T-helper 1 cell treated with Interleukin-12 subunit alpha and Interleukin-12 subunit beta and Interleukin-4 antibody, amounts not matched to agents 30 μg/mL and 1 μg/mL, for 36 hours (primary cell): ENCODE data around the gene TTC28.
"Not testable (repeated sequence)": the region's sequence is repeated elsewhere in the genome, so short reads cannot be mapped to it uniquely, and the experiment has no call there.

Experiments
- H3K27ac Mint-ChIP-seq: one replicate; pipeline ENCODE4 v1.8.0; 2021; ENCODE audit warnings: mild to moderate bottlenecking, mixed read lengths
- H3K27me3 Mint-ChIP-seq: one replicate; pipeline ENCODE4 v1.8.0; 2021; ENCODE audit warnings: low read depth, mixed read lengths
- H3K36me3 Mint-ChIP-seq: one replicate; pipeline ENCODE4 v1.8.0; 2021; ENCODE audit warnings: low read depth, mixed read lengths
- H3K4me1 Mint-ChIP-seq: one replicate; pipeline ENCODE4 v1.8.0; 2021; ENCODE audit warnings: low read depth, mixed read lengths
- H3K4me3 Mint-ChIP-seq: one replicate; pipeline ENCODE4 v1.8.0; 2021; ENCODE audit warnings: mild to moderate bottlenecking, moderate library complexity, mixed read lengths
- H3K9me3 Mint-ChIP-seq: one replicate; pipeline ENCODE4 v1.8.0; 2021; ENCODE audit warnings: mixed read lengths

Gene TTC28

DNA sequence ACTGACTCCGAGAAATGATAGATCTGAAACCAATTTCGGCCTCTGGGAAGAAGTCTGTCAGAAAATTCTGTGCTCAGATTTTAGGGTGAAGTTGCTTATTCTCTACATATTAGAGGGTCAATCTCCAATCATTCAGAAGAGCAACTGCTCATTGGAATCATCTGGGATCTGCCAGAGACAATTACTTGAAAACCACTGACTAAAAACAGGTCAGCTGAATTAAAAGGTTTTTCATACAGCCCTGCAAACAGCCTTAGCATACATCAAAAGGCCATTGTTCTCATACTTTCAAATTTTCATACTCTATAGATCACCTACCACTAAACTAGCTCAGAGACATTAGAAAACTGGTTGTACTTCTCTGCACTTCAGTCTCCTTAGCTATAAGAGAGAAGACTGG is 470.9 kb downstream of the TTC28 start:
- Mint-ChIP-seq H3K4me1 (no peaks in the 10 kb centered on the region), H3K9me3 (peaks cover 7% of the 10 kb centered on the region), H3K27me3 (peaks cover 2% of the 10 kb centered on the region), H3K36me3 (no peaks in the 10 kb centered on the region), H3K4me3 (no peak overlapping the region), H3K27ac (no peak overlapping the region)

DNA sequence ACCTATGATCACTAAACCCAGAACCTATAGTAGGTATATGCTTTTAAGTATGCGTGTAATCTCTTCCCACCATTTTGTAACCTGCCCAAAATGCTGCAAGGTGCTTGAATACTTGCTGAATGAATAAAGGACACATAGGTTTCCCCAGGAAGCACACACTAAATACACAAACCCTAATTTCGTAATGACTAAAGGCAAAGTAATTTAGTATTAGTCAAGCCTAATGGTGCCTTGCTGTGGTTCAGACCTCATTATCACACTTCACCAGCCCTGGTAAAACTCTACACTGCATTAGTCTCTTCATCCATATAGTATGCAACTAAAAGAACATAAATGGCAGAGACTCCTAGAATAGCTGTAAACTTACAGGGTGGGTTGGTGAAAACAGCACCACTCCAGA is 471.6 kb downstream of the TTC28 start:
- no peaks in the 10 kb centered on the region for H3K36me3 Mint-ChIP-seq
- H3K4me1 Mint-ChIP-seq = no peaks in the 10 kb centered on the region
- H3K27ac Mint-ChIP-seq = no peak overlapping the region
- H3K27me3 Mint-ChIP-seq = peaks cover 2% of the 10 kb centered on the region
- H3K9me3 Mint-ChIP-seq = peaks cover 7% of the 10 kb centered on the region
- no peak overlapping the region for H3K4me3 Mint-ChIP-seq

DNA sequence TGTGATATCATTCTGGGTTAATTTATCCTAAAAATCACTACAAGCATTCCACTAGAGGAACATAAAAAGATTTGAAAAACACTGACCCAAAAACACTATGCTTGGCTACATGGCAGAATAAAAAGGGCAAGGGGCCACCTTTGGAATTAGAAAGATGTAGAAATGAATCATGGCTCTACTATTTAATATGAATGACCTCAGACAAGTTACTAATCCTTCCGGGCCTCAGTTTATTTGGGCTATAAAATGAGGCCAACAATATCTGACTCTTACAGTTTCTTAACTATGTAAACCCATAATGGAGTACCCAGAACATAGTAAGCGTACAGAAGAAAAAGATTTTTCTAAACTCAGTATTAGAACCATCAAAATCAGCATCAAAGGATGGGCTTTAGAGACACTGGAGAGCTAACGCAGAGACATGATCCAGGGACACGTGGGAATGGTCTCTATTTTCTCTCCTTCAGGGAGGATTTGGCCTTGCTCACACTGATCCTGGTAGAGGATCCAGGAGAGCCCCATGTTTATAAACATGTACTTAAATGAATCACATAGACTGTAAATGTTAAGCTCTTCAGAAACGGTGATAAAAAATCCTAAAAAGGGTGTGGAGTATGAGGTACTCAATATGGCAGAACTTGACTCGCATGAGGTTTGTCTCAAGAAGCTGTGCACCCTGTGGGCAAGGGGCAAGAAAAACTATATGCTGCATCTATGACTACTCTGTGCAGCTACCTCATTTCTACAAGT is 472.2 kb downstream of the TTC28 start:
- Mint-ChIP-seq H3K27me3 (peaks cover 2% of the 10 kb centered on the region), H3K9me3 (peaks cover 7% of the 10 kb centered on the region), H3K27ac (no peak overlapping the region), H3K4me1 (no peaks in the 10 kb centered on the region), H3K4me3 (no peak overlapping the region), H3K36me3 (no peaks in the 10 kb centered on the region)

DNA sequence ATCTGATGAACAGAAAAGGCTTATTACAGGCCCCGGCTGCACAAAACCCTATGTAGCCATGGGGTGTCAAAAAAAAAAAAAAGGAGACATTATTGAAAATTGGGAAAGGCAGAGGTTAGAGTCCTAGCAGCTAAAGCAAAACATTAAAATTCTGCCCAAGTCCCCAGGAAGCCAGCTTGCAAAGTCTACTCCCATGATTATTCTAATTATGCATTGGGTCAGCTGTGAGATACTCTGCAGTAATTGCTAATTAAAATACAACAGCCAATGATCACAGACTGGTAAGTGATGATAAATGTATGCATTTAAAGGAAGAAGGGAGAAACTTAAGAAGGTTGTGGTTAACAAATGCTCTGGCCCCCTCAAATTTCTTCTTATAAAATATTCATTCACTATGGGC is 473.7 kb downstream of the TTC28 start:
- Mint-ChIP-seq H3K4me3 (no peak overlapping the region), H3K9me3 (peaks cover 7% of the 10 kb centered on the region), H3K4me1 (no peaks in the 10 kb centered on the region), H3K27me3 (peaks cover 2% of the 10 kb centered on the region), H3K36me3 (no peaks in the 10 kb centered on the region), H3K27ac (no peak overlapping the region)

DNA sequence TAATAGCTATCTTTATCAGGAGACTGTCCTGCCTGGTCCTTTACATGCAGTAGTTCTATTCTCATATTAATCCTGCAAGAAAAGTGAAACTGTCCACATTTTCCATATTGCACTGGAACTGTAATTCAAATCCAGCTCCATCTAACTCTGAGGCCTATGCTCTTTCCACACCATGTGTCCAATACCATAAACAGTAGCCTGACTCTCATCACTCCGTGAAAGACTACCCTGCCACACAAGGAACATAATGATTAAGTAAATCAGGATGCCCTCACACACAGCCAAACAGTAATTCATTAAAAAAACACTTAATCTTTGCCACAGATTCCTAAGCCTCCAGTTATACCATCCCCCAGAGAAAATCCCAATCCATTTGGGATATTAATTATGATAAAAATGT is 475.3 kb downstream of the TTC28 start:
- no peaks in the 10 kb centered on the region for H3K9me3 Mint-ChIP-seq
- H3K27ac Mint-ChIP-seq = no peak overlapping the region
- no peaks in the 10 kb centered on the region for H3K36me3 Mint-ChIP-seq
- no peaks in the 10 kb centered on the region for H3K4me1 Mint-ChIP-seq
- H3K4me3 Mint-ChIP-seq = no peak overlapping the region
- peaks cover 2% of the 10 kb centered on the region for H3K27me3 Mint-ChIP-seq

DNA sequence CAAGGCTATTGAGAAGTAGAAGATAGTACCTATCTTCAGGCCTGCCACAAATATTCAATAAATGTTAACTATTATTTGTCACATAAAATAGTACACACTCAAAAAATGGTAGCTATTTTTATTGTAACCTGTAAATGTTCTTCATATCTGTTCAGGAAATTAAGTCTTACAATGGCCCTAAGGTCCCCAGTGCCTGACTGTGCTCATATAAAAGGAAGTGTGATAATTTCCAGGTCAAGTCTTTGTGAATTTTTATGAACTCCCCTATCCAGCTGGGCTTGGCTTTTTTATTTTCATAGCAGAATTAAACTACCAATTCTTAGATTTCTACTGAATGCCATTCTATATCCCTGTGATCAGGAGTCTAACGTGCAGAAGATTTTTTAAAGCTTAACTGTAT is 476.4 kb downstream of the TTC28 start:
- Mint-ChIP-seq H3K4me1 (no peaks in the 10 kb centered on the region), H3K36me3 (no peaks in the 10 kb centered on the region), H3K27ac (no peak overlapping the region), H3K9me3 (no peaks in the 10 kb centered on the region), H3K27me3 (peaks cover 2% of the 10 kb centered on the region), H3K4me3 (no peak overlapping the region)

DNA sequence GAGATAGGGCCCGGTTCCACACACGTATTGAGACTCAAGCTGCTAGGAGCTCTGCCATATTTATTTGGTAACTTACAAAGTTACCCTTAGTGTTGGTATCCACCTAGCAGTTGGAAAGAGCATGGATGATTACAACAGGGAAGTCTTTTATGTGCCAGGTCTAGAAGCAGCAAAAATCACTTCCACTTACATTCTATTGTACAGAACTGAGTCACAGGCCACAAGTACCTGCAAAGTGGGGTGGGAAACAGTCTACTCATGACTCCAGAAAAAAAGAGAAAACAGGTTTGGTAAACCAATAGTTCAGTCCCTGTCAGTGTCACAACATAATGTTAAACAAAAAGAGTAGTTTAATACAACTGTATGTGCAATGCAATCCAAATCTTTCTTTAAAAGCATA is 480.9 kb downstream of the TTC28 start:
- Mint-ChIP-seq H3K4me3 (no peak overlapping the region), H3K4me1 (no peaks in the 10 kb centered on the region), H3K9me3 (no peaks in the 10 kb centered on the region), H3K27ac (no peak overlapping the region), H3K36me3 (no peaks in the 10 kb centered on the region), H3K27me3 (no peaks in the 10 kb centered on the region)

DNA sequence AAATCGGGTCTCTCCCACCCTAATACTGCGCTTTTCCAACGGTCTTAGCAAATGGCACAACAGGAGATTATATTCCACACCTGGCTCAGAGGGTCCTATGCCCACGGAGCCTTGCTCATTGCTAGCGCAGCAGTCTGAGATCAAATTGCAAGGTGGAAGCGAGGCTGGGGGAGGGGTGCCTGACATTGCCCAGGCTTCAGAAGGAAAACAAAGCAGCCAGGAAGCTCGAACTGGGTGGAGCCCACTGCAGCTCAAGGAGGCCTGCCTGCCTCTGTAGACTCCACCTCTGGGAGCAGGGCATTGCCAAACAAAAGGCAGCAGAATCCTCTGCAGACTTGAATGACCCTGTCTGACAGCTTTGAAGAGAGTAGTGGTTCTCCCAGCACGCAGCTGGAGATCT is 488.1 kb downstream of the TTC28 start:
- not testable (repeated sequence) for H3K27me3 Mint-ChIP-seq, H3K4me3 Mint-ChIP-seq, H3K4me1 Mint-ChIP-seq, H3K27ac Mint-ChIP-seq, H3K9me3 Mint-ChIP-seq, H3K36me3 Mint-ChIP-seq

DNA sequence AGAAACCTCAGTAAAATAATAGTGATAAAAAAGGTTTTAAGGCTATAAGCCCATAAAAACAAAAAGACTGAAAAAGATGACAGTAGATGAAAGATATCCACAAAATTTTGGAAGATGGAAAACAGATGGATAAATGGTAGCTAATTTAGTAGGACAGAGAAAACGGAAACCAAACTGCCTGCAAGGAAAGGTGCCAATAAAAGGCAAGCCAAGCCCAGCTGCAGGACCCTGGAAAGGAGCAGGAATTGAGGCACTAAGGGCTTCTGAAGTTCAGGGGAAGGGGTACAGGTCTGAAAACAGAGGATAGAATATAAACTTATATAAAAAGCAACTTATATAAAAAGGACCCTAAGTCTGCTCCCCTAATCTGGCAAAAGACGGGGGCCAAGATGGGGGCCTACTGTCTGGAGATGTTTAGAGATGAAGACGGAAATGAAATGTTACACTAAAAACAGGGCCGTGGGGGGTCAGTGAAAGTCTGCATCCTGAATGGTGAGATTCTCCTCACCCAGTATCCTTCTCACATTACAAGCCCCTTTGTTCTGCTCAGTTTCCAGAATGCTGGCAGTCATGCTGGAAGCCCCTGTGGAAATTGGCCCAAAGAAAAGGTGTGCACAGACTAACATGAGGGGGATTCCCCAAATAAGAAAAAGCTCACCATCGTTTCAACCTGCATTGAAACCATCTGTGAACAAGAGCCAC is 491.3 kb downstream of the TTC28 start:
- H3K27ac Mint-ChIP-seq = no peak overlapping the region
- H3K4me1 Mint-ChIP-seq = no peaks in the 10 kb centered on the region
- no peaks in the 10 kb centered on the region for H3K36me3 Mint-ChIP-seq
- H3K9me3 Mint-ChIP-seq = no peaks in the 10 kb centered on the region
- peaks cover 7% of the 10 kb centered on the region for H3K27me3 Mint-ChIP-seq
- no peak overlapping the region for H3K4me3 Mint-ChIP-seq

DNA sequence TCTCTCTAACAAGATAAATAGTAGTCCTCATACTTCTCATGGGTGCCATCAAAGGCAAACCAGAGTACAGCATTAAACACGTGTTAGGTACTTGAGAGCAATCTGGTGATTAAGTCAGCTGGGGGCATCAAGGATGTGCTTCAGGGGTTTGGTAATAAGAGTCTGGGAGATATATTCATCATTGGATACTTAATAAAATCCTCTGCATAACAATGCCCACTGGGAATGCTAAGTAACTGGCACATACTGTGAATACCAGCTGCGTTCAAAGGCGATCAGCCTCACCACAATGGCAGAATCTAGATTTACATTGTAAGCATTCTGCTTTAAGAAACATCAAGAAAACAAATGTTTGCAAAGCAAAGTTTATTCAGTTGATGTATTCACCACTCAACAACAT is 492.0 kb downstream of the TTC28 start:
- Mint-ChIP-seq H3K27me3 (peaks cover 7% of the 10 kb centered on the region), H3K4me3 (no peak overlapping the region)

DNA sequence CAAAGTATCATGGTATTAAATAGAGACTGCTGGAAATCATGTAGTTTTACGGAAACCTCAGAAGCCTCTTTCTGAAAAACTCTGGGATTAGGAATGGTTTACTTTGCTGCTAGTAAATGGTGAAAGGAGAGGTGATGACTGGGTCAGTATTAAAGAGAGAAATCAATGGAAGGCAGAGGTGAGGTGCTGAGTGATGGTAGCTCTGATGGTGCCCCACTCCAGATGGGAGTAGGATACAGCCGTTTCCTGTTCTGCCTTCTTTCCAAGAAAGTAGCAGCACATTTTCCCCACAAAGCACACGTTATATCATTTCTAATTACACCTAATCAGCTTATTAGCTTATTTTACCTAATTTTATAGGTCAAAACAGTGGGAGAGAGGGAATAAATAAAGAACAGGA is 493.0 kb downstream of the TTC28 start:
- no peaks in the 10 kb centered on the region for H3K4me1 Mint-ChIP-seq

More for the DNA sequence above, 492.0 kb downstream of the TTC28 start:
- Mint-ChIP-seq H3K36me3 (no peaks in the 10 kb centered on the region), H3K4me1 (no peaks in the 10 kb centered on the region), H3K9me3 (no peaks in the 10 kb centered on the region), H3K27ac (no peak overlapping the region)

DNA sequence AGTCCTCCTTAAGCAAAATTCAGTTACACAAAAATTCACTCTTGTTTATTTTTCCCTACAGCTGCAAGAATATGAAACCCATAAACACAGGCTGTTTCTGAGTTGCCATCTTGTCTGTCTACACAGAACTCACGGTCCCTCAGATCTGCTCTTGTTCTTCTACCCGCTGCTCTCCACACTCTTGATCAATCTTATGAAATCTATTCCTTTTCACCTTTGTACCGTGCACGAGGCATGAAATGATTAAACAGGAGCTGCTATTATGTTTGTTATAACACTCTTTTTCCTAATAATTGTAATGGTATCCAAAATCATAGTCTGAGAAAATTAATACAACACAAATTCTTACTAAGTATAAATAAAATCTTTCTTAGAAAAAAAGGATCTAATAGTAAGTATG is 494.5 kb downstream of the TTC28 start:
- H3K36me3 Mint-ChIP-seq = no peaks in the 10 kb centered on the region
- no peaks in the 10 kb centered on the region for H3K9me3 Mint-ChIP-seq
- no peak overlapping the region for H3K4me3 Mint-ChIP-seq
- no peak overlapping the region for H3K27ac Mint-ChIP-seq
- H3K27me3 Mint-ChIP-seq = peaks cover 7% of the 10 kb centered on the region
- no peaks in the 10 kb centered on the region for H3K4me1 Mint-ChIP-seq

More for the DNA sequence above, 493.0 kb downstream of the TTC28 start:
- peaks cover 7% of the 10 kb centered on the region for H3K27me3 Mint-ChIP-seq
- H3K4me3 Mint-ChIP-seq = no peak overlapping the region
- no peaks in the 10 kb centered on the region for H3K9me3 Mint-ChIP-seq
- no peak overlapping the region for H3K27ac Mint-ChIP-seq
- no peaks in the 10 kb centered on the region for H3K36me3 Mint-ChIP-seq

DNA sequence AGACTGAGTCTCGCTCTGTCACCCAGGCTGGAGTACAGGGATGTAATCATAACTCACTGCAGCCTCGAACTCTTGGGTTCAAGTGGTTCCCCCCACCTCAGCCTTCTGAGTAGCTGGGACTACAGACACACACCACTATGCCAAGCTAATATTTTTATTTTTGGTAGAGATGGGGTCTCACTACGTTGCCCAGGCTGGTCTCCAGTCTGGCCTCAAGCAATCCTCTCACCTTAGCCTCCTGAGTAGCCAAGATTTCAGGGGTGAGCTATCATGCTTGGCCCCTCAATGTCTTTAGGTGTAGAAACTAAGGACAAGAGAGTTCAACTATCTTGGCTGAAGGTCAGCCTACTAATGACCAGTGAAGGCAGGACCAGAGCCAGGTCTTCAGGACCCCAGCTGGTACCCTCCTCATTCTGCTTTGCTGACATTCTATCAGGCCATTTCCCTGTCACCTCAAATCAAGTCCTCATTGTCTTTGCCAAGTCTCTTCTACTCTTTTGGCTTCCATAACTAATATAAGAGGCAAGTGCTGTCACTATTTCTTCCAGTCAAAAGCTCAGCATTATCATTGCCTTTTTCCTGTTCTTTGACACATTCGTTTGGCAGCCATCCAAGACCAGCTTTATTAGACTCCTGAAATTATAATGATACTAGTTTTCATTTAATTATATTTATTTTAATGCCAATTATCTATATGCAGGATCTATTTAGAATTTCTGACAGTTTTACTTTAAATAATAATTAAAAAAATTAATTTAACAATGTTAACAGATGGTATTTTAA is 496.4 kb downstream of the TTC28 start:
- H3K4me1 Mint-ChIP-seq = no peaks in the 10 kb centered on the region
- H3K36me3 Mint-ChIP-seq = no peaks in the 10 kb centered on the region
- H3K4me3 Mint-ChIP-seq = no peak overlapping the region
- H3K27ac Mint-ChIP-seq = no peak overlapping the region
- H3K9me3 Mint-ChIP-seq = no peaks in the 10 kb centered on the region
- H3K27me3 Mint-ChIP-seq = peaks cover 9% of the 10 kb centered on the region

DNA sequence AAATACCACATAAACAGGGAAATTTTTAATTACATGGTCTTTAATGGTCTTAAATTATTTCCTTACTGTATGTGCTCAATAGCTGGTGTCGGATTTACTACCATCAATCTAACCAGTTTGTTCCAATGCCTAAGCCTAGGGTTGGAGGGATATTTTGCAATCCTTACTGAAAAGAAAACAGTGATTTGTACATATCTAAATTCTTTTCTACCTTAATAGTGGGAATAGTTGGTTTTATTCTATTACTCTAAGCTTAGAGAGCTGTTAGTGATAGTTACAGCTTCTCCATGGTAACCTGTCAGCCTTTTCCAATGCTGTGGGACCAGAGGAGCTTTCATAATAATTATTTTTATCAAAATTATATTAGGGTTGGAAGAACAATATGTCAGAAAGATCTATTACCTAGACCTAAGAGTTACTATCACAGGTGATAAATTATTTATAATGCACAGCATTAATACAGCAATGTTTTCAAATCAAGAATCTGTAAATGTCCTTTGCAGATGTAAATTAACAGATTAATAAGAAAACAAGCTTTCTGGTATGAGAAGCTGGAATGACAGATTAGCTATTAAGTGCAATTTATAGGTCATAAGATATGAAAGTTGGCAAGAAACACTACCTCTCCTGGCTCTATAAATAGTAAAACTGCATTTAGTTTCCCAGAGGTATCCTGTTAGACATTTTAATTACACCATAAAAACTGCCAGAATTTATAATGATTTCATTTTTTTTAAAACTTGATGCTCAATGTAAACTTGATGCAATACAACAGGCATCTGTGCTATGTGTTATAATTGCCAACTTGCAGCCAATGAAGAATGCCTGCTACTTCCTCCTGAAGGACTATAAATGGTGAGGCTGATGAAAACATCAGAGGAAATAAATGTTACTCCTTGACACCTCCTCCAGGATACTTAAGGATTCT is 498.6 kb downstream of the TTC28 start:
- Mint-ChIP-seq H3K4me1 (no peaks in the 10 kb centered on the region), H3K4me3 (no peak overlapping the region), H3K36me3 (no peaks in the 10 kb centered on the region), H3K27ac (no peak overlapping the region), H3K27me3 (peaks cover 8% of the 10 kb centered on the region), H3K9me3 (no peaks in the 10 kb centered on the region)
